Small intestine (tissue), 7 donors: ENCODE measurements around the gene BAG5. TPM values are rescaled to one million over a fixed set of nuclear protein-coding genes. Genes with fewer than 3 reads are reported as not detected.

Source experiments
- DNase-seq, 2 donors: peaks; one replicate each; pipeline versions ENCODE4 v3.0.0 to v3.0.0-alpha.2; 2013
- FAIRE-seq: peaks from 2 replicates; lab custom pipeline; 2012; peaks lifted over from hg19 to GRCh38; lab: Jason Lieb, UNC
- H3K27ac ChIP-seq, 3 donors: one replicate each; pipeline ENCODE4 v1.5.1; 2013; ENCODE audit warnings: low read length in 2 of 3, mild to moderate bottlenecking in 2 of 3, control low read depth in 1 of 3, inconsistent platforms in 1 of 3, low read depth in 1 of 3, moderate library complexity in 1 of 3
- H3K27me3 ChIP-seq, 3 donors: one replicate each; pipeline ENCODE4 v1.6.1; 2013; ENCODE audit warnings: low read length in 3 of 3, inconsistent platforms in 1 of 3; ENCODE audit not compliant: control insufficient read depth in 3 of 3, insufficient read depth in 3 of 3
- H3K36me3 ChIP-seq, 3 donors: one replicate each; pipeline ENCODE4 v1.6.1; 2013; ENCODE audit warnings: low read length in 3 of 3, inconsistent platforms in 1 of 3, low read depth in 1 of 3, mild to moderate bottlenecking in 1 of 3, moderate library complexity in 1 of 3; ENCODE audit not compliant: control insufficient read depth in 3 of 3, insufficient read depth in 2 of 3
- H3K4me1 ChIP-seq, 3 donors: one replicate each; pipeline ENCODE4 v1.6.1; 2013; ENCODE audit warnings: low read length in 2 of 3, inconsistent platforms in 1 of 3, low read depth in 1 of 3, mild to moderate bottlenecking in 1 of 3, moderate library complexity in 1 of 3; ENCODE audit not compliant: control insufficient read depth in 3 of 3, insufficient read depth in 2 of 3
- H3K4me3 ChIP-seq, 3 donors: one replicate each; pipeline ENCODE4 v1.5.1; 2013; ENCODE audit warnings: low read length in 3 of 3, control low read depth in 1 of 3, inconsistent platforms in 1 of 3, low read depth in 1 of 3, mild to moderate bottlenecking in 1 of 3, moderate library complexity in 1 of 3
- H3K9me3 ChIP-seq, 2 donors: one replicate each; pipeline ENCODE4 v1.6.1; 2013; ENCODE audit warnings: low read depth in 1 of 2, low read length in 1 of 2; ENCODE audit not compliant: control insufficient read depth in 2 of 2, insufficient read depth in 1 of 2
- WGBS, 3 donors: extraction: QIAGEN DNeasy Blood & Tissue Kit; methylation state at CpG; one replicate each; pipeline ENCODE4 v1.1.7; 2013; 5-methylcytosine and 5-hydroxymethylcytosine counted together
- polyA plus RNA-seq, 4 donors: library from polyadenylated mRNA; stranded (reverse) in 3 of 4; unstranded in 1 of 4; fragments of 200-250 nt in 3 of 4; fragments of 120-200 nt in 1 of 4; gene quantifications; one replicate each; pipeline versions ENCODE4 v1.2.1 to v1.2.3, GENCODE V29; 2013
- donor health status: healthy with polysubstance abuse.
- donor health status: control.
- donor health status: control.
- donor health status: Bipolar disorder and iron deficiency.
- donor health status: healthy.

The BAG5 gene
- polyA plus RNA-seq, 4 donors, result 8.5 to 21.8 (median 12.6) TPM

- WGBS, 3 donors, result 1 to 5% (median 4%) methylated on average over 36 of the region's 36 CpGs
- peak overlapping the region; percentile 88 to 97 (median 96) for H3K27ac ChIP-seq
- FAIRE-seq (no peak), DNase-seq (peak in 1 of 2 donors; percentile 31)
- H3K4me3 ChIP-seq, result peak overlapping the region; percentile 82 to 97 (median 97)
- no peaks in the 10 kb centered on the region for H3K9me3 ChIP-seq
- no peaks in the 10 kb centered on the region for H3K27me3 ChIP-seq
- H3K4me1 ChIP-seq, result peaks cover 2 to 18% (median 4%) of the 10 kb centered on the region in 3 donors
- H3K36me3 ChIP-seq, result peaks cover 4 to 27% (median 5%) of the 10 kb centered on the region in 3 donors
Observed at GRCh38 chr14:103561381-103562178, 877 bp downstream of the BAG5 start.

GRCh38 chr14:103560691-103561090, 1.8 kb downstream of the BAG5 start:
- 76 to 77% (median 77%) methylated on average over 8 of the region's 8 CpGs for WGBS, 3 donors
- peak overlapping the region in 2 of 3 donors; percentile 82 to 97 for H3K4me3 ChIP-seq
- peaks cover 2 to 18% (median 4%) of the 10 kb centered on the region in 3 donors for H3K4me1 ChIP-seq
- no peak overlapping the region for H3K27ac ChIP-seq
- no peaks in the 10 kb centered on the region for H3K27me3 ChIP-seq
- no peaks in the 10 kb centered on the region for H3K9me3 ChIP-seq
- FAIRE-seq, result no peak
- DNase-seq, result no peak
- peaks cover 4 to 22% (median 5%) of the 10 kb centered on the region in 3 donors for H3K36me3 ChIP-seq

GRCh38 chr14:103559766-103560165, 2.7 kb downstream of the BAG5 start:
- Histone ChIP-seq H3K9me3 (no peaks in the 10 kb centered on the region), H3K4me3 (no peak overlapping the region), H3K27ac (no peak overlapping the region), H3K36me3 (peaks cover 4 to 22% (median 5%) of the 10 kb centered on the region in 3 donors), H3K4me1 (peaks cover 2 to 18% (median 4%) of the 10 kb centered on the region in 3 donors), H3K27me3 (no peaks in the 10 kb centered on the region)
- WGBS, 3 donors, result 71 to 84% (median 82%) methylated on average over 9 of the region's 9 CpGs
- FAIRE-seq (no peak), DNase-seq (no peak)

- peaks cover 4 to 26% (median 5%) of the 10 kb centered on the region in 3 donors for H3K36me3 ChIP-seq
- H3K4me3 ChIP-seq, result no peak overlapping the region
- 85 to 88% (median 86%) methylated on average over 16 of the region's 16 CpGs for WGBS, 3 donors
- no peaks in the 10 kb centered on the region for H3K9me3 ChIP-seq
- H3K27me3 ChIP-seq, result no peaks in the 10 kb centered on the region
- H3K27ac ChIP-seq, result peak overlapping the region in 1 of 3 donors; percentile 48
- DNase-seq, result no peak
- no peak for FAIRE-seq
- H3K4me1 ChIP-seq, result peaks cover 0 to 12% (median 4%) of the 10 kb centered on the region in 3 donors
Observed at GRCh38 chr14:103558071-103558882, 4.2 kb downstream of the BAG5 start.

- Histone ChIP-seq H3K4me3 (no peak overlapping the region), H3K27ac (no peak overlapping the region), H3K27me3 (no peaks in the 10 kb centered on the region), H3K9me3 (no peaks in the 10 kb centered on the region), H3K36me3 (peaks cover 4 to 30% (median 5%) of the 10 kb centered on the region in 3 donors), H3K4me1 (peaks cover 0 to 12% (median 4%) of the 10 kb centered on the region in 3 donors)
- FAIRE-seq (no peak), DNase-seq (no peak)
- 62 to 69% (median 68%) methylated on average over 15 of the region's 15 CpGs for WGBS, 3 donors
Observed at GRCh38 chr14:103556946-103557758, 5.3 kb downstream of the BAG5 start.

GRCh38 chr14:103555559-103556337, 6.7 kb downstream of the BAG5 start:
- 82 to 89% (median 87%) methylated on average over 15 of the region's 15 CpGs for WGBS, 3 donors
- DNase-seq, result no peak
- FAIRE-seq, result no peak
- Histone ChIP-seq H3K9me3 (no peaks in the 10 kb centered on the region), H3K27me3 (no peaks in the 10 kb centered on the region), H3K4me1 (peaks cover 0 to 5% (median 0%) of the 10 kb centered on the region in 3 donors), H3K27ac (no peak overlapping the region), H3K36me3 (peaks cover 4 to 35% (median 5%) of the 10 kb centered on the region in 3 donors), H3K4me3 (no peak overlapping the region)

GRCh38 chr14:103552846-103553210, 9.6 kb downstream of the BAG5 start:
- peak overlapping the region in 2 of 3 donors; percentile 9 to 31 for H3K27ac ChIP-seq
- no peak overlapping the region for H3K4me3 ChIP-seq
- peaks cover 0 to 6% (median 0%) of the 10 kb centered on the region in 3 donors for H3K4me1 ChIP-seq
- no peaks in the 10 kb centered on the region for H3K27me3 ChIP-seq
- H3K36me3 ChIP-seq, result peaks cover 0 to 19% (median 0%) of the 10 kb centered on the region in 3 donors
- FAIRE-seq, result no peak
- WGBS, 3 donors, result 95 to 97% (median 96%) methylated on average over 11 of the region's 11 CpGs
- DNase-seq, result no peak
- H3K9me3 ChIP-seq, result no peaks in the 10 kb centered on the region
